NB4 (cell line): Measurements from ENCODE around the gene MTF1.

ENCODE experiments used
- CTCF ChIP-seq: IDR thresholded peaks from one replicate; pipeline ENCODE4 v1.5.1; 2012; ENCODE audit warnings: low read depth, low read length
- POLR2A ChIP-seq: IDR thresholded peaks from 2 replicates; pipeline ENCODE4 v1.6.1; 2011; ENCODE audit warnings: mild to moderate bottlenecking; ENCODE audit not compliant: insufficient read length; ENCODE audit errors: extremely low read depth

- no peak for TF ChIP-seq CTCF
- no peak for TF ChIP-seq POLR2A
Observed at GRCh38 chr1:37878071-37878470, 18.7 kb upstream of the MTF1 start.
